HL-60/S4 treated with phorbol 12-myristate 13-acetate at 8.2 ng/mL for 4 days and 3 days (cell line): Measurements from ENCODE around the gene ROBO2.

ENCODE experiments used
- in situ Hi-C: fragments of 300-500 bp; cut with MboI; formaldehyde crosslinking; loops from 2 replicates; pipeline ENCODE4 v1.15.0; 2022; ENCODE audit warnings: low sequenced_read_pairs

ROBO2 gene

GRCh38 chr3:77546246-77546645 lies 506.3 kb downstream of the ROBO2 start:
- in situ Hi-C loops, result no loop called here

- in situ Hi-C loops, result no loop called here
Measured at GRCh38 chr3:77549034-77549433, 509.1 kb downstream of the ROBO2 start.

GRCh38 chr3:77553240-77553639 lies 513.3 kb downstream of the ROBO2 start:
- in situ Hi-C loops, result no loop called here

GRCh38 chr3:77562089-77562488 lies 522.2 kb downstream of the ROBO2 start:
- in situ Hi-C loops, result no loop called here

- in situ Hi-C loops, result no loop called here
Measured at GRCh38 chr3:77563012-77563411, 523.1 kb downstream of the ROBO2 start.

- in situ Hi-C loops, result no loop called here
Measured at GRCh38 chr3:77566055-77566454, 526.2 kb downstream of the ROBO2 start.

GRCh38 chr3:77571971-77572715 lies 532.2 kb downstream of the ROBO2 start:
- in situ Hi-C loops, result no loop called here

GRCh38 chr3:77577264-77577663 lies 537.4 kb downstream of the ROBO2 start:
- in situ Hi-C loops, result no loop called here

GRCh38 chr3:77586216-77586615 lies 546.3 kb downstream of the ROBO2 start:
- in situ Hi-C loops, result no loop called here

GRCh38 chr3:77588863-77589262 lies 549.0 kb downstream of the ROBO2 start:
- in situ Hi-C loops, result no loop called here

- in situ Hi-C loops, result no loop called here
Measured at GRCh38 chr3:77590191-77590590, 550.3 kb downstream of the ROBO2 start.

- in situ Hi-C loops, result no loop called here
Measured at GRCh38 chr3:77595371-77595870, 555.5 kb downstream of the ROBO2 start.

GRCh38 chr3:77599948-77600347 lies 560.0 kb downstream of the ROBO2 start:
- in situ Hi-C loops, result no loop called here

- in situ Hi-C loops, result no loop called here
Measured at GRCh38 chr3:77601823-77602415, 562.0 kb downstream of the ROBO2 start.

- in situ Hi-C loops, result no loop called here
Measured at GRCh38 chr3:77602722-77603121, 562.8 kb downstream of the ROBO2 start.

- in situ Hi-C loops, result no loop called here
Measured at GRCh38 chr3:77605308-77605707, 565.4 kb downstream of the ROBO2 start.

- in situ Hi-C loops, result no loop called here
Measured at GRCh38 chr3:77605865-77606264, 566.0 kb downstream of the ROBO2 start.

- in situ Hi-C loops, result no loop called here
Measured at GRCh38 chr3:77606372-77606771, 566.5 kb downstream of the ROBO2 start.

GRCh38 chr3:77618686-77619085 lies 578.8 kb downstream of the ROBO2 start:
- in situ Hi-C loops, result no loop called here

- in situ Hi-C loops, result no loop called here
Measured at GRCh38 chr3:77620009-77620408, 580.1 kb downstream of the ROBO2 start.

GRCh38 chr3:77623500-77623899 lies 583.6 kb downstream of the ROBO2 start:
- in situ Hi-C loops, result no loop called here

GRCh38 chr3:77626157-77626556 lies 586.3 kb downstream of the ROBO2 start:
- in situ Hi-C loops, result no loop called here
